ENCODE measurements around the gene FTCD. TPM values are rescaled to one million over a fixed set of nuclear protein-coding genes. Genes with fewer than 3 reads are reported as not detected.

FTCD gene
- total and polyA plus RNA-seq, 8 donors = 0.25 to 6.7 (median 1.3) TPM; not detected in 3

- H3K4me3 ChIP-seq = no peak overlapping the region
- peaks cover 7 to 63% (median 43%) of the 10 kb centered on the region in 4 donors for H3K36me3 ChIP-seq
- no peaks in the 10 kb centered on the region for H3K4me1 ChIP-seq
- H3K27me3 ChIP-seq = no peaks in the 10 kb centered on the region
- no peak for DNase-seq
- H3K27ac ChIP-seq = peak overlapping the region in 2 of 5 donors; percentile 26 to 49
- WGBS, 5 donors = 76 to 87% (median 82%) methylated on average over 21 to 27 of the region's 27 CpGs
- intact Hi-C loops (cut with DNase I; ENCODE audit: low total_unique reads) = loop anchor here (10.0 kb wide), 1 partner anchor 135 kb away; no protein-coding TSS in a partner anchor
- TF ChIP-seq EP300 (IDR thresholded peaks at IDR 0.05) (no peak), CTCF (IDR thresholded peaks at IDR 0.05) (no peak), POLR2A (IDR thresholded peaks at IDR 0.05) (no peak), POLR2AphosphoS5 (IDR thresholded peaks at IDR 0.05) (no peak)
- H3K9me3 ChIP-seq = no peaks in the 10 kb centered on the region
Measured at GRCh38 chr21:46129846-46130651, 25.3 kb downstream of the FTCD start.

- no peak for DNase-seq
- Histone ChIP-seq H3K36me3 (peaks cover 11 to 73% (median 52%) of the 10 kb centered on the region in 4 donors), H3K27me3 (no peaks in the 10 kb centered on the region), H3K27ac (no peak overlapping the region), H3K4me3 (no peak overlapping the region), H3K4me1 (no peaks in the 10 kb centered on the region), H3K9me3 (no peaks in the 10 kb centered on the region)
- intact Hi-C loops (cut with DNase I; ENCODE audit: low total_unique reads) = loop anchor here (10.0 kb wide), 1 partner anchor 134 kb away; no protein-coding TSS in a partner anchor
- 77 to 85% (median 82%) methylated on average over 34 to 45 of the region's 45 CpGs for WGBS, 5 donors
- TF ChIP-seq CTCF (IDR thresholded peaks at IDR 0.05) = no peak
- no peak for TF ChIP-seq POLR2A (IDR thresholded peaks at IDR 0.05)
- no peak for TF ChIP-seq POLR2AphosphoS5 (IDR thresholded peaks at IDR 0.05)
- TF ChIP-seq EP300 (IDR thresholded peaks at IDR 0.05) = no peak
Measured at GRCh38 chr21:46128933-46129571, 26.3 kb downstream of the FTCD start.

DNA sequence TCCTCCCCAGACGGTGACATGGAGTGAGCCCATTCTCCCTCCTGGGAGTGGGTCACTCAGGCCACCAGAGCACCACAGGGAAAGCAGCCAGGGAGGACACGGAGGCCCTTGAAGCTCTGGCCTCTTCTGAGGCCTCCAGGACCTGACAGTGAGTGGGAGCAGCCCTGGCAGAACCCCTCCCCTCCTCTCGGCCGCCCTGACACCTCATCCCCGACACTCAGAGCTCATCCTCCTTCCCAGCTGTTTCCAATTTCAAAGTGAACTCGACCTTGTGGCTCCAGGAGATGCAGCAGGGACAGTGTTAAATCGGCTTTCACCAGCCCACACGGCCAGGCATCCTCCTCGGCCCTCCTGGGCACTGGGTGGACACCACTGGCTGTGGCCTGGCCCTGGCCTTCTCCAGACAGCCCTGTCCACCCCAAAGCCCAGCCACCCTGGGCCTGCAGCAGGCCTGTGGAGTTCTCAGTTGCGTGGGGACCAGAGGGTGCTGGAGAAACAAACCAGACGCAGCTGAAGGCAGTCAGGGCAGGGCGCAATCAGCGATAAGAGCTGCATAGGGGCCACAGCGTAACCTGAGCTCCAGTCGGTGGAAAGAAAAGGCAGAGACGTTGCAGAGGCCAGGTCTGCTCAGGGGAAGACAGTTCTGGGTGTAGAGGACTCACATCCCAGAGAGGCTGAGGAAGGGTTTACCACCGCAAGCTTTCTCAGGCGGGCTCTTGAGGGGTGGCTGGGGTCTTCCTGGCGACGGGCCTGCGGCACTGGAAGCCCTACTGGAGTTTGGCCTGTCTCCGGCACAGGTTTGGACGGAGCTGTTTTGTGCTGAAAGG, 27.1 kb downstream of the FTCD start:
- intact Hi-C loops (cut with DNase I; ENCODE audit: low total_unique reads) = loop anchor here (10.0 kb wide), 1 partner anchor 134 kb away; no protein-coding TSS in a partner anchor
- Histone ChIP-seq H3K4me1 (no peaks in the 10 kb centered on the region), H3K36me3 (peaks cover 11 to 75% (median 55%) of the 10 kb centered on the region in 4 donors), H3K27ac (no peak overlapping the region), H3K27me3 (no peaks in the 10 kb centered on the region), H3K4me3 (no peak overlapping the region), H3K9me3 (no peaks in the 10 kb centered on the region)
- 49 to 66% (median 58%) methylated on average over 14 to 23 of the region's 23 CpGs for WGBS, 5 donors
- no peak for TF ChIP-seq POLR2AphosphoS5 (IDR thresholded peaks at IDR 0.05)
- no peak for TF ChIP-seq POLR2A (IDR thresholded peaks at IDR 0.05)
- TF ChIP-seq CTCF (IDR thresholded peaks at IDR 0.05) = no peak
- TF ChIP-seq EP300 (IDR thresholded peaks at IDR 0.05) = no peak
- DNase-seq = peak in 1 of 2 donors; percentile 55
